ENCODE results near the gene PKP4.

The PKP4 gene

DNA sequence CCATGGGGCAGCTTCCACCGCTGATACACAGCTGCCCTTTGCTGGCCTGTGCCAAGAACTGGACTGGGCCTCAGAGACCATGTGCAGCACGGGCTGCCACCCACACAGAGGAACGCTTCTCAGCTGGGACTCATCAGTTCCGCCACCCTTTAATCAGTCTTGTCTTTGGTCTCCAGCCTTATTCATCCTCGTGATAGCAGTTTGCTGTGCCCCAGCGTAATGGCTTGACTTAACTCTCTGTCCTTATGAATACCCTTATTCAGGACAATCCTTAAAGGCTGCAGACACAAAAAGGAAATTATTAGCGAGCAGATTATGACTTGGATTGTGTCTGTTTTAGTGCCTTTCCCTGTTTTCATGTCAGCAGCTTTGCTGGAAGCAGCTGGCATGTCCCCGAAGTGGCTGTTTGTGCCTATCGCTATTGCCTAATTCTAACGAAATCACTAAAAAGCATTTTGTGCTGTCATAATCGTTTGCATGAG, 229.5 kb downstream of the PKP4 start:
- TF ChIP-seq, protein P1, sequence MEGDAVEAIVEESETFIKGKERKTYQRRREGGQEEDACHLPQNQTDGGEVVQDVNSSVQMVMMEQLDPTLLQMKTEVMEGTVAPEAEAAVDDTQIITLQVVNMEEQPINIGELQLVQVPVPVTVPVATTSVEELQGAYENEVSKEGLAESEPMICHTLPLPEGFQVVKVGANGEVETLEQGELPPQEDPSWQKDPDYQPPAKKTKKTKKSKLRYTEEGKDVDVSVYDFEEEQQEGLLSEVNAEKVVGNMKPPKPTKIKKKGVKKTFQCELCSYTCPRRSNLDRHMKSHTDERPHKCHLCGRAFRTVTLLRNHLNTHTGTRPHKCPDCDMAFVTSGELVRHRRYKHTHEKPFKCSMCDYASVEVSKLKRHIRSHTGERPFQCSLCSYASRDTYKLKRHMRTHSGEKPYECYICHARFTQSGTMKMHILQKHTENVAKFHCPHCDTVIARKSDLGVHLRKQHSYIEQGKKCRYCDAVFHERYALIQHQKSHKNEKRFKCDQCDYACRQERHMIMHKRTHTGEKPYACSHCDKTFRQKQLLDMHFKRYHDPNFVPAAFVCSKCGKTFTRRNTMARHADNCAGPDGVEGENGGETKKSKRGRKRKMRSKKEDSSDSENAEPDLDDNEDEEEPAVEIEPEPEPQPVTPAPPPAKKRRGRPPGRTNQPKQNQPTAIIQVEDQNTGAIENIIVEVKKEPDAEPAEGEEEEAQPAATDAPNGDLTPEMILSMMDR (IDR thresholded peaks at IDR 0.05; ENCODE audit: control extremely low read depth, extremely low read depth, low read depth, missing control alignments) = no peak
- POLR2A ChIA-PET = no interaction called here
- CTCF ChIA-PET = interaction anchor here (0.8 kb wide), 1 partner anchor 10 kb away, joined by 3 read pairs; no protein-coding TSS in a partner anchor
- no peak for DNase-seq (ENCODE audit: extremely low spot score)

DNA sequence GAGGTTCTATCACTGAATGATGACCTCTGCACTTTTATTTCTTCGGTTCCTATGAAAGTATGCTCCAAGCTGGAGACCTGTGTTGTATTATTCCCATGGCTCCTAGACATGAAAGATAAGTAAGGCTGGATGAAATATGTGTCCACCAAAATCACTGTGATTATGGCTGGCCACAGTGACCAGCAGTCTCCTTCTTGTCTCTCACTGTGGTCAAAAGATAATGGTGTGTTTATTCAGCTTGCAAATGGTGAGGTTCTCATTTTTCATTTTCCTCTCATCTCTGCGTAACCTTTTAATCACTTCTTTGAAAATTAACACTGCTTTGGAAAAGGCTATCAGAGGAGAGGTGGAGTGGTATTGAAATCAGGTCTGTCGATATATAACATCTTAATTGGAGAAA, 230.6 kb downstream of the PKP4 start:
- POLR2A ChIA-PET = no interaction called here
- TF ChIP-seq, protein P1 (IDR thresholded peaks at IDR 0.05; ENCODE audit: control extremely low read depth, extremely low read depth, low read depth, missing control alignments) = no peak
- CTCF ChIA-PET = interaction anchor here (1.1 to 1.2 kb wide), 2 partner anchors 25 to 58 kb away, joined by 3 read pairs; no protein-coding TSS in a partner anchor
- DNase-seq (ENCODE audit: extremely low spot score) = no peak

DNA sequence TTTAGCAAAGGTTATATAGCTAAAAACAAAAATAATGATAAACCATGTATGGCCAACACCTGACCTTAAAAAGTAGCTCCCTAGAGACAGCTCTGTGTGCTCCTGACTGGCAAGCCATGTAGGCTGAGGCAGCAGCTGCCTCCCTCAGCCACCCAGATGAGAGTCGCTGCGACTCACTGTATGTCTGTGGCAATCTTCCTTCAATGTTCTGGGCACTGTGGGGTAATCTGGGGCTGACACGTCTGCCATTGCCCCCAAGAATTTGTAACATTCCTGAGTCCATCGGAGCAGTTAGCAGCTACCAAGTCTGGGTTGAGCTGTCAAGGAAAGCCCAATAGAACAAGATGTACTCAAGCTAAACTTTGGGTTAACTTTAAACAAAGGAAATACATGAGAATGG, 232.0 kb downstream of the PKP4 start:
- DNase-seq (ENCODE audit: extremely low spot score) = no peak
- ChIA-PET CTCF (interaction anchor here (1.2 to 1.5 kb wide), 4 partner anchors 20 to 66 kb away, joined by 3 to 6 read pairs (median 4); no protein-coding TSS in a partner anchor), POLR2A (no interaction called here)
- TF ChIP-seq, protein P1 (IDR thresholded peaks at IDR 0.05; ENCODE audit: control extremely low read depth, extremely low read depth, low read depth, missing control alignments) = no peak

DNA sequence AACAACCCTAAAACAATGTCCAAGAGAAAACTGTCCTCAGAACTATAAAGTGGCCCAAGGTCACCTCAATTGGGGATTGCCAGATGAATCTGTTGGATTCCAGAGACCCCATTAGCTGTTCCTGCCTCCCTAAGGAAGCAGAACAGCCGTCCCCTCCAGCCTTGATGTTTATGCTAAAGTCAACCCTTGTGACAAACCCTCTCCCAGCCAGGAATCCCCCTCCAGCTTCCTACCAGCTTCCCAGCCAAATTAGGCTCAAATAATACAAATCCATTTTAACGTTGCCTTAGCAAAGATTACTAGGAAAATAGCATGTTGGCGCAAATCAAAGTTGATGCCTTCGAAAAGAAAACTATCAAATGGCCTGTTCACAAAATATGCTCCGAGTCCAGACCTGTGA, 232.6 kb downstream of the PKP4 start:
- TF ChIP-seq, protein P1 (IDR thresholded peaks at IDR 0.05; ENCODE audit: control extremely low read depth, extremely low read depth, low read depth, missing control alignments) = no peak
- no peak for DNase-seq (ENCODE audit: extremely low spot score)
- CTCF ChIA-PET = no interaction called here
- POLR2A ChIA-PET = no interaction called here

DNA sequence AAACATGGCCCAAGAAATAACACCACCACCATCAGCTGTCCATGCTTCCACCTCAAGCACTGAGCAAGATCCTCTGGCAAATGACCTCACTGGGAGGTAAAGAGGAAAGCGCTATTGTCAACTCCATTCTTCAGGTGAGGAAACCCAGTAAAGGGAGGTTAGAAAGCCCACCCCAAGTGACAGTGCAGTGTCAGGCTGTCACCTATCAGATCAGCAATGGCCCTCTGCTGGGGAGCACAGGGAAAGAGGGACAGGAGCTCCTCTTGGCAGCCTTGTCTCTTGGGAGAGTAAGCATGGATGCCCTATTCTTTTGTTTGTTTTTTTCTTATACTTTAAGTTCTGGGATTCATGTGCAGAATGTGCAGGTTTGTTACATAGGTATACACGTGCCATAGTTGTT, 234.1 kb downstream of the PKP4 start:
- ChIA-PET POLR2A (no interaction called here), CTCF (interaction anchor here (1.3 kb wide), 1 partner anchor 24 kb away, joined by 4 read pairs; no protein-coding TSS in a partner anchor)
- DNase-seq (ENCODE audit: extremely low spot score) = no peak
- TF ChIP-seq, protein P1 (IDR thresholded peaks at IDR 0.05; ENCODE audit: control extremely low read depth, extremely low read depth, low read depth, missing control alignments) = no peak

DNA sequence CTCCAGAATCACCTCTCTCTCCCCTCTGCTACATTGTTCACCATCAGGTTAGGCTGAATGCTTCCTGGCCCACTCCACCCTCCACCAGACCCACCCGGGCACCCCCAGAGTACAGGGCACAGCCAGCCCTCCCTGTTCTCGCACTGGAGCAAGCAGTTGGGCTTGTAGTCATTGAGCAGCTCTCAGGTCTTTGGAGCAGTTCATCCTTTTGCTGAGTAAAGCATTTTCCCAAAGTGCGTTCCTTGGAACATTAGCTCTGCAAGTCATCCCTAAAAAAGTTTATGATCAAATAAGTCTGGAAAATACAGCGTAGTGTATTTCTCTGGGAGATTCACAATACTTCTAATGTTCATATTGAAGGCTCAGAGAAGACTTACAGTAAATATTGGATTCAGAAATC, 234.9 kb downstream of the PKP4 start:
- CTCF ChIA-PET = interaction anchor here (1.3 kb wide), 1 partner anchor 25 kb away, joined by 4 read pairs; no protein-coding TSS in a partner anchor
- TF ChIP-seq, protein P1 (IDR thresholded peaks at IDR 0.05; ENCODE audit: control extremely low read depth, extremely low read depth, low read depth, missing control alignments) = no peak

More for the DNA sequence above, 234.9 kb downstream of the PKP4 start:
- no peak for DNase-seq (ENCODE audit: extremely low spot score)
- POLR2A ChIA-PET = no interaction called here
